ENCODE measurements around the gene LCP1.

LCP1 gene

GRCh38 chr13:46210362-46211083 is 28.5 kb upstream of the LCP1 start:
- no peak for DNase-seq (ENCODE audit: low read depth)
- H3K4me3 ChIP-seq (ENCODE audit: control insufficient read depth, low read depth, low read length), result no peak overlapping the region
- no peak for TF ChIP-seq CTCF (conservative IDR thresholded peaks at IDR 0.05; ENCODE audit: control insufficient read depth, insufficient read depth, low read depth, low read length)

- no peak for TF ChIP-seq CTCF (conservative IDR thresholded peaks at IDR 0.05; ENCODE audit: control insufficient read depth, insufficient read depth, low read depth, low read length)
- H3K4me3 ChIP-seq (ENCODE audit: control insufficient read depth, low read depth, low read length), result no peak overlapping the region
- DNase-seq (ENCODE audit: low read depth), result no peak
Observed at GRCh38 chr13:46207828-46208227, 25.9 kb upstream of the LCP1 start.

- H3K4me3 ChIP-seq (ENCODE audit: control insufficient read depth, low read depth, low read length), result no peak overlapping the region
- TF ChIP-seq CTCF (conservative IDR thresholded peaks at IDR 0.05; ENCODE audit: control insufficient read depth, insufficient read depth, low read depth, low read length), result no peak
- no peak for DNase-seq (ENCODE audit: low read depth)
Observed at GRCh38 chr13:46206143-46206542, 24.2 kb upstream of the LCP1 start.

- peak; percentile 12 for DNase-seq (ENCODE audit: low read depth)
- TF ChIP-seq CTCF (conservative IDR thresholded peaks at IDR 0.05; ENCODE audit: control insufficient read depth, insufficient read depth, low read depth, low read length), result no peak
- H3K4me3 ChIP-seq (ENCODE audit: control insufficient read depth, low read depth, low read length), result no peak overlapping the region
Observed at GRCh38 chr13:46202966-46203365, 21.0 kb upstream of the LCP1 start.

- TF ChIP-seq CTCF (conservative IDR thresholded peaks at IDR 0.05; ENCODE audit: control insufficient read depth, insufficient read depth, low read depth, low read length), result no peak
- no peak overlapping the region for H3K4me3 ChIP-seq (ENCODE audit: control insufficient read depth, low read depth, low read length)
- DNase-seq (ENCODE audit: low read depth), result no peak
Observed at GRCh38 chr13:46202188-46202795, 20.3 kb upstream of the LCP1 start.

- no peak for DNase-seq (ENCODE audit: low read depth)
- TF ChIP-seq CTCF (conservative IDR thresholded peaks at IDR 0.05; ENCODE audit: control insufficient read depth, insufficient read depth, low read depth, low read length), result no peak
Observed at GRCh38 chr13:46198696-46199193, 16.8 kb upstream of the LCP1 start.

More at GRCh38 chr13:46198696-46199193, 16.8 kb upstream of the LCP1 start:
- no peak overlapping the region for H3K4me3 ChIP-seq (ENCODE audit: control insufficient read depth, low read depth, low read length)
